NCI-H524 treated with DMSO at 0.1 percent for 48 hours (cell line): ENCODE measurements around the gene PGGHG.

Experiments
- DNase-seq: peaks from one replicate; lab custom pipeline; 2025; lab: John Stamatoyannopoulos, UW

The PGGHG gene

GRCh38 chr11:269146-269890 is 19.6 kb upstream of the PGGHG start:
- no peak for DNase-seq

DNA sequence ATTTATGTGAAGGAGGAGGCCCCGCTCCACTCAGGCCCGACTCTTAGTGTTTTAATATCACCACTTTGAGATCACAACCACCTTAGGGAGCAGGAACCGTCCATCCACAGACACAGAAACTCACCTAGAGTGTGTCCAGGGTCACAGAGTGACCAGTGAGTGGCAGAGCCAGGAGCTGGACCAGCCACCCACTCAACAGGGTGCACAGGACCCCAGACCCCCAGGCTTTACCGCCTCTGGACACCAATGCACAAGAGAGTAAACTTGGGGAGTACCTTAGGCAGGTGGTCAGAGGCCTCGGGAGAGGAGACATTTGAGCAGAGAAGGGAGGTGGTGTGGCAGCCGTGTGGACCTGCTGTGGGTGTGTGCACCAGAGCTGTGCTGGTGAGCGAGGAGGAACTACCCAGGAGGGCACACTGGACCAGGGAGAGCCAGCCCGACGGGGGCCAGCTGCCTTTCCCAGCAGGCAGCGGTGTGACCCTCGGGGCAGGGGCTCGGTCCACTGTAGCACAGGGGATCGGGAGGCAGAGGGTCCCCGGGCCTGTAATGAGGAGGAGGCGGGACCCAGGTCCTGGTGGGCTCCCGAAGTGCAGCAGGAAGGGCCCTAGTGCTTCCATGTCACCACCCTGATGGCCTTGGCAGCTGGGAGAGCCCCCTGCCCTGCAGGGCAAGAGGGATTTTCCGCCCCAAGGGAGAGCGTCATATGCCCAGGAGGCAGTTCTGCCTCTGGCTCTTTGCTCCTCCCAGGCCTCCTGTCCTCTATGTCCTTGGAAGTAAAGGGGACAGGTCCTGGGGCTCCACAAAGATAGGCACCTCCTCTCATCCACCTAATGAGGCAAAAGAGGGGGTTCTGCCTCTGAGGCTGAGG is 18.2 kb upstream of the PGGHG start:
- DNase-seq = no peak

DNA sequence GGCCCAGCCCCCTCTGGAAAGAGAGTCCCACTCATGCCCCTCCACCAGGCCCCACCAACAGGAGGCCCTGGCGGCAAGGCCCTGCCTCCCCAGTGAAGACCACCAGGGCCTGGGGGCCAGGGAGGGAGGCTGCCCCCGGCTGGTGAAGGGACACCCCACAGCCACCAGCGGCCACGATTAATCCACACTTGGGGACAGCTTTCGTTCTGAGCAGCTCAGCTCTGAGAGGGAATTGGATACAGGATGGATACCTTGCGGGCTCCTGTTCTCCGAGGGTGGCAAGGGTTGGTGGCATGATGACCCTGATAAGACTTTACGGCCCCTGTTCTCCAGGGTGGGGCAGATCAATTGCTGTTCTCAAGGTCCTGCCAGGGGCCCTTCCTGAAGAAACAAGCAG is 17.6 kb upstream of the PGGHG start:
- no peak for DNase-seq

DNA sequence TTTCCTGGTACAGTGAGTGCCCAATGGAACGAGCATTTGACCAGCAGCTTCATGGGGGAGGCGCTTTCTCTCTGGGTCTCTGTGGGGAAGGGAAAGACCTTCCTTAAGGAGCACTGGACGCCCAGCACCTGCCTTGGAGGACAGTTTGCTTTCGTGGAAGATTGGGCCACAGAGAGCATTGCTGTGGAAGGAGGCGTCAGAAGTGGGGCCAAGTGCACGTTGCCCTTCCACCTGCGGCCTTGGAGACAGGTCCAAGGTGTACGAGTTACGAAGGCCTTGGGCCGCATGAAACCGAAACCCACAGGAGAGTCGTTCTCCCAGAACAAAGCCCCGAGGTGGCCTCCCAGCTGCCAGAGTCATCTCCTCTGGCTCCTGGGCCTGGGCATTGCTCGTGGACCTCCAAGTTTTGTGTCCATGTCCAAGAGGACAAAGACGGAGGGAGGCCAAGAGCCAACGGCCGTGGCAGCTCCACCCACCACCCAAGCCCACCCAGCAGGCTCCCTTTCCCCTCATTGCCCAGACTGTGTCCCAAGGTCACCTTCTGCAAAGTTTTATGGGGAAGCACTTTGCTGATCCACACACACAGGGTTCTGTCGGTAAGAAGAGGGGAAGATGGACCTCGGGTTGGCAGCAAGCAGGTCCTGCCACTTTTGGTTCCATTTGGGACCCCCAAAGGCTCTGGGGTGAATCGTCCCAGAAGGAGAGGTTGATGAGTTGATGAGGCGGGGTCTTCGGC is 16.6 kb upstream of the PGGHG start:
- no peak for DNase-seq

DNA sequence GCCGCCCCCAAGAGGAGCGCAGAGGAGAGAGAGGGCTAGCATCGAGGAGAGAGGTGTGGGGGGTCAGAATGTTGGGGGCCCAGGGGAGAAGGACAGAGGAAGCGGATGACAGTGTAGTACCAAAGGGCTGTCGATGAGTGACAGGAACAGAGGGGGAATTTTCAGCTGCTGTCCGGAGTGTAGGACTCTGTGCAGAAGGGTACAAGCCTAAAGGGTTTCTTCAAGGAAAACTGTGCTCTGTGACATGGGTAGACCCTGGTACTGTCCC is 16.1 kb upstream of the PGGHG start:
- DNase-seq = no peak

GRCh38 chr11:276219-276618 is 12.7 kb upstream of the PGGHG start:
- no peak for DNase-seq

GRCh38 chr11:278001-278951 is 10.7 kb upstream of the PGGHG start, which contains the start of gene NLRP6:
NLRP6 (plus strand) TSS chr11:278407; CDS start chr11:278570, 163 bp downstream.
- DNase-seq = no peak

- DNase-seq = no peak
These were observed 9.6 kb upstream of the PGGHG start for GRCh38 chr11:279040-279965.

DNA sequence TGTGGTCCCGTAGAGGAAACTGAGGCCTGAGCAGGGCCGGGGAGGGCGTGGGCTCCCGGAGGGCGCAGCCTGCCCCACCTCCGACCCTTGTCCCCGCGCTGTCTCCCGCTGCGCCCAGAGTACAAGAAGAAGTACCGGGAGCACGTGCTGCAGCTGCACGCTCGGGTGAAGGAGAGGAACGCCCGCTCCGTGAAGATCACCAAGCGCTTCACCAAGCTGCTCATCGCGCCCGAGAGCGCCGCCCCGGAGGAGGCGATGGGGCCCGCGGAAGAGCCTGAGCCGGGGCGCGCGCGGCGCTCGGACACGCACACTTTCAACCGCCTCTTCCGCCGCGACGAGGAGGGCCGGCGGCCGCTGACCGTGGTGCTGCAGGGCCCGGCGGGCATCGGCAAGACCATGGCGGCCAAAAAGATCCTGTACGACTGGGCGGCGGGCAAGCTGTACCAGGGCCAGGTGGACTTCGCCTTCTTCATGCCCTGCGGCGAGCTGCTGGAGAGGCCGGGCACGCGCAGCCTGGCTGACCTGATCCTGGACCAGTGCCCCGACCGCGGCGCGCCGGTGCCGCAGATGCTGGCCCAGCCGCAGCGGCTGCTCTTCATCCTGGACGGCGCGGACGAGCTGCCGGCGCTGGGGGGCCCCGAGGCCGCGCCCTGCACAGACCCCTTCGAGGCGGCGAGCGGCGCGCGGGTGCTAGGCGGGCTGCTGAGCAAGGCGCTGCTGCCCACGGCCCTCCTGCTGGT is 8.8 kb upstream of the PGGHG start:
- DNase-seq = no peak

- no peak for DNase-seq
These were observed 8.0 kb upstream of the PGGHG start for GRCh38 chr11:280706-281485.

DNA sequence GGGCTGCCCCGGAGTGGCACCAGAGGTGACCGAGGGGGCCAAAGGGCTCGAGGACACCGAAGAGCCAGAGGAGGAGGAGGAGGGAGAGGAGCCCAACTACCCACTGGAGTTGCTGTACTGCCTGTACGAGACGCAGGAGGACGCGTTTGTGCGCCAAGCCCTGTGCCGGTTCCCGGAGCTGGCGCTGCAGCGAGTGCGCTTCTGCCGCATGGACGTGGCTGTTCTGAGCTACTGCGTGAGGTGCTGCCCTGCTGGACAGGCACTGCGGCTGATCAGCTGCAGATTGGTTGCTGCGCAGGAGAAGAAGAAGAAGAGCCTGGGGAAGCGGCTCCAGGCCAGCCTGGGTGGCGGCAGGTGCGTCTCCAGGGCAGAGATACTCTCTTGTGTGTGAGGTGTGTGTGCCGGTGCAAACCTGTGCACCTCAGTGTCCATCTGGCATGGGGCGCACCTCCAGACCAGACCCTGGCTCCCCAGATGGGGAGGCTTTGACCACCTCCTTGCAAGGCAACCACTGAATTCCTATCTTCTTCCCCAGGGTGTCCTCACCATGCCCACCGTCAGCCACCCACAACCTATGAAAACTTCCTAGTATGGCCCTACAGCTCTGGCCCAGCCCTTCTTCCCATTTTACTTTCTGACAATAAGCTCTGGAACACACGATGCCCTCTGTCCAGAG is 7.3 kb upstream of the PGGHG start:
- no peak for DNase-seq

GRCh38 chr11:282171-282570 is 6.8 kb upstream of the PGGHG start:
- DNase-seq = no peak

DNA sequence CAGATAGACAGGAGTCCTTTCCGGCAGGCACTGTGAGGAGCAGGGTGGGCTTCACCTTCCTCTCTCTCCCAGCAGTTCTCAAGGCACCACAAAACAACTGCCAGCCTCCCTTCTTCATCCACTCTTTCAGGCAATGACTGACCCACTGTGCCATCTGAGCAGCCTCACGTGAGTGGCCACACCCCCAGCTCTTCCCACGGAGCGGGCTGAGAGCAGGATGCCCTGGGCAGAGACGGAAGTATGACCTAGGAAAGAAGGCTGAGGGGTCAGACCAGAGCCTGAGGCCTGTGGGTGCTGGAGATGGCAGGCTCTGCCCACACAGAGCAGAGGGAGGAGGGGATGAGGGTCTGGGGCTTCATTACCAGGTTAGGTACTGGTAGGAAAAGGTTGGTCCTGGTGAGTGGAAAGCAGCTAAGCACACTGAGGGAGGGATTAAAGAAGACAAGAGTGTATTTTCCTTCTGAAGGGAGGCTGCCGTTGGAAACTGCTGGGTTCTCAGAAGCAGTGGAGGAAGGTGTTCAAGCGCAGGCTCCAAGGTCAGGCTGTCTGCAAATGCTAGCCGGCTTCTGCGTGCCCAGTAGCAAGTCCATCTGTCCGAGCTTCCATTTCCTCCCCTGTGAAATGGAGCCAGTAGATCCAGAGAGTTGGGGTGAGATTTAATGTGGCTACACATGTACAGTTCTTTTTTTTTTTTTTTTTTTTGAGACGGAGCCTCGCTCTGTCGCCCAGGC is 6.1 kb upstream of the PGGHG start:
- no peak for DNase-seq

- no peak for DNase-seq
These were observed 5.4 kb upstream of the PGGHG start for GRCh38 chr11:283405-284104.

DNA sequence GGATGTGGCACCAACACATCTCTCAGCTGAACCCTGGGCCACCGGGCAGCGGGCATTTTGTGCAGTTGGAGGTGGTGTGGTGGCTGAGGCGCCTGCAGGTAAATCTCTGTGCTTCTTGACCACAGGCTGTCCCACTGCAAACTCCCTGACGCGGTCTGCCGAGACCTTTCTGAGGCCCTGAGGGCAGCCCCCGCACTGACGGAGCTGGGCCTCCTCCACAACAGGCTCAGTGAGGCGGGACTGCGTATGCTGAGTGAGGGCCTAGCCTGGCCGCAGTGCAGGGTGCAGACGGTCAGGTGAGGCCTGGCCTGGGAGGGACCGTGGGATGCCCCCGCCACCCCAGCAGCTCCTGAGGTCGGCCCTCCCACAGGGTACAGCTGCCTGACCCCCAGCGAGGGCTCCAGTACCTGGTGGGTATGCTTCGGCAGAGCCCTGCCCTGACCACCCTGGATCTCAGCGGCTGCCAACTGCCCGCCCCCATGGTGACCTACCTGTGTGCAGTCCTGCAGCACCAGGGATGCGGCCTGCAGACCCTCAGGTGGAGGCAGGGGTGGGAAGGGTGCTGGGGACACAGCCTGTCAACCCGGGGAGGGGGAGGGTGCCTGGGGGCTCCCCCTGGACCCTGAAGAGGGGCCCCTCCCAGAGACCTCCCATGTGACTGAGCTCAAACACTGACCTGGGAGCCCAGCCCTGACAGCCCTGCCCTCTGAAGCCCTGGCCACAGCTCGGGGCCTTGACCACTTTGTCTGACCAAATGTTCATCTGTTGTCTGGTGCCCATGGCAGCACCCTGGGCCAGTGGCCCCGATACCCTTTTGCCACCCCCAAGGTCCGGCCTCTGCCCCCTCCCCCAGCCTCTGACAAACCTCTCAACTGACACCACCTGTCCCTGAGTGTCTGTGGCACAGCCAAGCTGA is 4.6 kb upstream of the PGGHG start:
- no peak for DNase-seq
